Kidney (tissue), 14 donors: ENCODE data around the gene ABI3. TPM values are rescaled to one million over a fixed set of nuclear protein-coding genes. Genes with fewer than 3 reads are reported as not detected.
"Not testable (repeated sequence)": the region's sequence is repeated elsewhere in the genome, so short reads cannot be mapped to it uniquely, and the experiment has no call there.

ENCODE experiments used
- DNase-seq, 5 donors: peaks; one replicate each; pipeline ENCODE4 v3.0.0-alpha.2; 2013 to 2020
- FAIRE-seq: peaks from 2 replicates; lab custom pipeline; 2012; peaks lifted over from hg19 to GRCh38; lab: Jason Lieb, UNC
- H3K27ac ChIP-seq, 2 donors: one replicate each; pipeline ENCODE4 v1.7.0; 2013; ENCODE audit warnings: low read depth in 2 of 2, low read length in 2 of 2, inconsistent platforms in 1 of 2
- H3K27me3 ChIP-seq: one replicate; pipeline ENCODE4 v1.7.1; 2013; ENCODE audit warnings: low read length, inconsistent platforms; ENCODE audit not compliant: control insufficient read depth, insufficient read depth
- H3K36me3 ChIP-seq, 3 donors: one replicate each; pipeline versions ENCODE4 v1.7.0 to v1.7.1; 2013; ENCODE audit warnings: low read length in 3 of 3, control low read depth in 1 of 3, inconsistent platforms in 1 of 3; ENCODE audit not compliant: insufficient read depth in 3 of 3, control insufficient read depth in 2 of 3
- H3K4me1 ChIP-seq, 3 donors: one replicate each; pipeline versions ENCODE4 v1.7.0 to v1.7.1; 2013; ENCODE audit warnings: low read length in 3 of 3, inconsistent platforms in 1 of 3, low read depth in 1 of 3; ENCODE audit not compliant: control insufficient read depth in 2 of 3, insufficient read depth in 2 of 3
- H3K4me3 ChIP-seq, 3 donors: one replicate each; pipeline versions ENCODE4 v1.7.0 to v1.8.1; 2013; ENCODE audit warnings: low read length in 3 of 3, control low read depth in 1 of 3, inconsistent platforms in 1 of 3
- H3K9ac ChIP-seq, 3 donors: one replicate each; pipeline versions ENCODE4 v1.7.0 to v1.7.1; 2013; ENCODE audit warnings: low read length in 3 of 3, control low read depth in 1 of 3, inconsistent platforms in 1 of 3
- H3K9me3 ChIP-seq, 3 donors: one replicate each; pipeline versions ENCODE4 v1.7.0 to v1.7.1; 2013; ENCODE audit warnings: low read length in 3 of 3, control low read depth in 1 of 3, inconsistent platforms in 1 of 3; ENCODE audit not compliant: control insufficient read depth in 2 of 3, insufficient read depth in 1 of 3
- intact Hi-C: fragments of 100-400 bp; cut with DNase I; formaldehyde crosslinking; loops from one replicate; pipeline ENCODE4 v1.11.1; 2022
- polyA plus RNA-seq: library from polyadenylated mRNA; stranded (reverse); fragments of 350-450 nt; fragmentation: Illumina TruSeq; extraction: RNeasy Lipid Tissue Mini Kit (QIAGEN cat#74804); gene quantifications from one replicate; pipeline ENCODE4 v1.2.3, GENCODE V29; 2014; ENCODE audit warnings: low read depth, low replicate concordance; ENCODE audit not compliant: insufficient read depth
- total RNA-seq: library from RNA; stranded (reverse); fragmentation: NEBNext Ultra II Directional; extraction: Animal tissue kit (Norgen Biotek cat#: 25700); gene quantifications from one replicate; pipeline ENCODE4 v1.2.1, GENCODE V29; 2021
- TF ChIP-seq, protein P1 (sequence below): IDR thresholded peaks from 3 replicates; pipeline ENCODE4 v1.5.1; 2012; ENCODE audit warnings: mild to moderate bottlenecking, moderate library complexity, borderline replicate concordance; ENCODE audit not compliant: insufficient read depth; ENCODE audit errors: extremely low read depth
- donor health status: control.
- donor health status: control.
- donor health status: control.
- donor health status: control.
- donor health status: control.
- donor health status: DM: yes; HTN: yes; CAD: no.
- donor health status: Normal renal cell carcinoma (clear cell type).

Gene ABI3
- total and polyA plus RNA-seq, 2 donors from 2014 or later = 17.1 to 18.3 TPM

DNA sequence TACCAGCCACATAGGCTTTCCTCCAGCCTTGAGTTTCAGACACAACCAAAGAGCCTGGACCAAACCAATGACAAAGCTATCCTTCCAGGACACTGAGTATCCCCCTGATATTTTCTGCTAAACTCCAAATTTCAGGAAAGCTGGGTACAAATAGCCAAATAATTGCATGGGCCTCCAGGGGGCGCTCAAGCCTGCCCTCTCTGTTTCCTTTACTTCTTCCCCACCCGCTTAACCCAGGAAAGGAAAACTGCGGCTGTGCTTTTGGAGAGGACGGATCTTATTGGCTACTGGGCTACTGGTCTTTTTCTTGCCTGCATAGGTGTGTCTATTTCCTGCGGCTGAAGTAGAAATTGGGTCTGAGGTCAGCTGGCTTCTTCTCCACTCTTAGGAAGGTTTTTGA is 30.2 kb upstream of the ABI3 start:
- intact Hi-C loops = loop anchor here (5.0 kb wide), 1 partner anchor 47 kb away; no protein-coding TSS in a partner anchor
- TF ChIP-seq, protein P1, sequence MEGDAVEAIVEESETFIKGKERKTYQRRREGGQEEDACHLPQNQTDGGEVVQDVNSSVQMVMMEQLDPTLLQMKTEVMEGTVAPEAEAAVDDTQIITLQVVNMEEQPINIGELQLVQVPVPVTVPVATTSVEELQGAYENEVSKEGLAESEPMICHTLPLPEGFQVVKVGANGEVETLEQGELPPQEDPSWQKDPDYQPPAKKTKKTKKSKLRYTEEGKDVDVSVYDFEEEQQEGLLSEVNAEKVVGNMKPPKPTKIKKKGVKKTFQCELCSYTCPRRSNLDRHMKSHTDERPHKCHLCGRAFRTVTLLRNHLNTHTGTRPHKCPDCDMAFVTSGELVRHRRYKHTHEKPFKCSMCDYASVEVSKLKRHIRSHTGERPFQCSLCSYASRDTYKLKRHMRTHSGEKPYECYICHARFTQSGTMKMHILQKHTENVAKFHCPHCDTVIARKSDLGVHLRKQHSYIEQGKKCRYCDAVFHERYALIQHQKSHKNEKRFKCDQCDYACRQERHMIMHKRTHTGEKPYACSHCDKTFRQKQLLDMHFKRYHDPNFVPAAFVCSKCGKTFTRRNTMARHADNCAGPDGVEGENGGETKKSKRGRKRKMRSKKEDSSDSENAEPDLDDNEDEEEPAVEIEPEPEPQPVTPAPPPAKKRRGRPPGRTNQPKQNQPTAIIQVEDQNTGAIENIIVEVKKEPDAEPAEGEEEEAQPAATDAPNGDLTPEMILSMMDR = peak; percentile 73
- DNase-seq (peak in 4 of 5 donors; percentile 40 to 69 (median 50)), FAIRE-seq (no peak)
- no peaks in the 10 kb centered on the region for H3K4me1 ChIP-seq
- no peak overlapping the region for H3K9ac ChIP-seq
- no peak overlapping the region for H3K4me3 ChIP-seq
- H3K27me3 ChIP-seq = no peaks in the 10 kb centered on the region
- H3K9me3 ChIP-seq = peaks cover 0 to 16% (median 2%) of the 10 kb centered on the region in 3 donors
- no peaks in the 10 kb centered on the region for H3K36me3 ChIP-seq
- no peak overlapping the region for H3K27ac ChIP-seq

DNA sequence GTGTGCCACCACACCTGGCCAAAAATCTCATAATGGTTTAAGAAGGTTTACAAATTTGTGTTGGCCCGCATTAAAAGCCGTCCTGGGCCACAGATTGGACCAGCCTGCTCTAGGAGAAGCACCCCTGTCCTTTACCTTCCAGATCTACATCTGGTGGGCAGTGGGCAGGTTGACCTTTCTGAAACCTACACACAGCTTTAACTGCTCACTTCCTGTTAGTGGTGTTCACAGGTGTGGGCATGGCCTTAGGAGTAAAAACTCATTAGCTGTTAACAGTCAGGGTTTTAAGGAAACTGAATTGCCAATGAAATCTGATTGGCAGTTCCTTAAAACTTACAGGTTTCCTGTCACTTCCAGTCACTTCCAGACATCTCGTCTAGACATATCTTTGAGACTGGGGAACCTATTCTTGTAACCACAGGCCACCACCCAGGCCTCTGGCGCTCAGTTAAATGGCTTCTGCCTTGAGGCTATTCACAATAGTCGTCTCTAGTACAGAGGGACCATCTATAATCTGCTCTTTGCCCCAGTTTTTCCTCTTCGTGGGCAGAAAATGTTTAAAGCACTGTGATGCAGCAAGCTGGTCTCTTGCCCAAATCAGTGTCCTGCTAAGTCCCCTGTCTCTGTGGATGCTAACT is 29.4 kb upstream of the ABI3 start:
- Histone ChIP-seq H3K4me1 (no peaks in the 10 kb centered on the region), H3K36me3 (no peaks in the 10 kb centered on the region), H3K9ac (no peak overlapping the region), H3K4me3 (no peak overlapping the region), H3K27me3 (no peaks in the 10 kb centered on the region), H3K9me3 (peaks cover 0 to 7% (median 2%) of the 10 kb centered on the region in 3 donors), H3K27ac (no peak overlapping the region)
- intact Hi-C loops = loop anchor here (5.0 kb wide), 1 partner anchor 46 kb away; no protein-coding TSS in a partner anchor
- TF ChIP-seq, protein P1 = no peak
- DNase-seq = no peak
- FAIRE-seq = no peak

DNA sequence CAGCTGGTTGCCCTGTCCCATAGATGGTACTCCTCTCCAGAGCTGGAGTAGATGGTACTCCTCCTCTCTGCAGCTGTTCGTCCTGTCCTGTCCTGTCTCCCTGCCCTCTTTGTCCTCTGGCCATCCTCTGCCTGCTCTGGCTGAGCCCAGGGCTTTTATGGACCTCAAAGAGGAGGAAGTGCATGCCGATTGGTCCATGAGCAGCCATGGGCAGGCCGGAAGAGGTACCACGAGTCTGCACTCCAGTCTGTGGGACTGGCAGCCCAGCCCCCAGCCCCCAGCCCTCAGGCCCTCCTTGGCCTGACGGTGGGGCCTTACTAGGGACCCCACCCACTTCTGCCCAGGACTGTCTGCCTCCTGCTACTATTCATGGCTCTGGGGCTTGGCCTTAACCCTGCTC is 27.2 kb upstream of the ABI3 start:
- intact Hi-C loops = loop anchor here (5.0 kb wide), 1 partner anchor 44 kb away; no protein-coding TSS in a partner anchor
- Histone ChIP-seq H3K27ac (no peak overlapping the region), H3K4me3 (no peak overlapping the region), H3K9me3 (no peaks in the 10 kb centered on the region), H3K9ac (no peak overlapping the region), H3K36me3 (no peaks in the 10 kb centered on the region), H3K27me3 (no peaks in the 10 kb centered on the region), H3K4me1 (no peaks in the 10 kb centered on the region)
- TF ChIP-seq, protein P1 = no peak
- DNase-seq (no peak), FAIRE-seq (no peak)

DNA sequence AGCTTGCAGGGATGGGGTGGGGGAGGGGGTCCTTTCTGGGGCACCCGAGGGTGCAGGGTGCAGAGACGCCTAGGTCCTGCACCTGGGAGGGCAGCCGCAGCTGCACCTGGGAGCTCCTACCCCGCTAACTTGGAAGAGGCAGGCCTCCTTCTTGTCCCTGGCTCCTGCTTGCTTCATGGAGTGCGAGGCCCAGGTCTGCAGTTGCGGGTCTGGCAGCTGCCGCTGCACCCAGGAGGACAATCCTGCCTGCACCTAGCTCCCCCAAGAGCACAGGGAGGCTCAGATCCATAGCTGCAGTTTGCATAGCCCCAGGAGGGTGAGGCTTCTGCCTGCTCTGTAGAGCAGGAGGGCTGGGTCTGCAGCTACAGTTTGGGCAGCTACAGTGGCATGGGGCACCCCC is 26.7 kb upstream of the ABI3 start:
- Histone ChIP-seq H3K36me3 (no peaks in the 10 kb centered on the region), H3K27ac (no peak overlapping the region), H3K9ac (no peak overlapping the region), H3K9me3 (no peaks in the 10 kb centered on the region), H3K4me3 (no peak overlapping the region), H3K27me3 (no peaks in the 10 kb centered on the region), H3K4me1 (no peaks in the 10 kb centered on the region)
- DNase-seq (no peak), FAIRE-seq (no peak)
- TF ChIP-seq, protein P1 = no peak
- intact Hi-C loops = loop anchor here (5.0 kb wide), 1 partner anchor 44 kb away; no protein-coding TSS in a partner anchor

DNA sequence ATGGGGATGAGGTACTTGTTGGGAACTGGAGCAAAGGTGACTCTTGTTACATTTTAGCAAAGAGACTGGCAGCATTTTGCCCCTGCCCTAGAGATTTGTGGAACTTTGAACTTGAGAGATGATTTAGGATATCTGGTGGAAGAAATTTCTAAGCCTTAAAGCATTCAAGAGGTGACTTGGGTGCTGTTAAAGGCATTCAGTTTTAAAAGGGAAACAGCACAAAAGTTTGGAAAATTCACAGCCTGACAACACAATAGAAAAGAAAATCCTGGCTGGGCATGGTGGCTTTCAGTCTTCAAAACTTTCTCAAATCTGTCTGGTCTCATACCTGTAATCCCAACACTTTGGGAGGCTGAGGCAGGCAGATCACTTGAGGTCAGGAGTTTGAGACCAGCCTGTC is 26.0 kb upstream of the ABI3 start:
- H3K9me3 ChIP-seq, H3K4me3 ChIP-seq, H3K36me3 ChIP-seq, H3K4me1 ChIP-seq, H3K9ac ChIP-seq, DNase-seq, H3K27ac ChIP-seq, H3K27me3 ChIP-seq, FAIRE-seq: not testable (repeated sequence)
- intact Hi-C loops = loop anchor here (5.0 kb wide), 1 partner anchor 43 kb away; no protein-coding TSS in a partner anchor
